ENCODE data around the gene PRDM16.

Gene PRDM16

DNA sequence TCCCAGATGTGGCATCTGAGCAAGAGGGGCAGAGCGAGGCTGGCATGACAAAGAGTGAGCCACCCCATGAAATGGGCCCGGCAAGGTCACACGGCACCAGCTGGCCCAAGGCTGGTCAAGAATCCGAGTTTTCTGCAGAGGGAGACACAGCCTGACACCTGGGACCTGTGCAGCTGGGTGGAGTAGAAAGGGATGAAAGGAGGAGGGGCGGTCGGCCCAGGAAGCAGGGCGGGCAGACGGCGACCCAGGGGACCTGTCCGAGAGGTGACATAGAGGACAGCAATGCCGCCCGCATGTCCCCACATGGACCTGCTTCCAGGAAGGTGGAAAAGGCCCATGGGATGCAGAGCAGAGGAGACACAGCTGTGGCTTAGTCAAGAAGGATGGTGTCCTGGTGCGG lies 137.7 kb downstream of the PRDM16 start:
- DNase-seq (ENCODE audit: low read depth), result no peak

GRCh38 chr1:3207217-3207848 lies 138.3 kb downstream of the PRDM16 start:
- no peak for DNase-seq (ENCODE audit: low read depth)

DNA sequence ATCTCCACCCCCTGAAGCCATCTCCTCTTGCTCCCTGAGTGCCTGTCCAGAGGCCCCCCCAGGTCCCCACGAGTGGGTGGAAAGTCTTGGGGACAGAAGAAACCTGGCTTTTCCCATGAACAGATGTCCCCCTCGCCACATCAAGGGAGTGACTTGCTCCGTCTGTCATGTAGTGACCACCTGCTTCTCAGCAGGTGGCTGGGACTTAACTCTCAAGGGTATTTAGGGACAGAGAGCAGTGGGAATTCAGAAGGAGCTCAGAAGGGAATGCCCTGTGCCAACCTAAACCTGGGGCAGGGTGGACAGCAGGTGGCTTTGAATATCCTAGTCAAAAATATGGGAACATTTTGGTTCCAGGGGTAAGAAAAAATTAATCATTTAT lies 139.8 kb downstream of the PRDM16 start:
- no peak for DNase-seq (ENCODE audit: low read depth)

DNA sequence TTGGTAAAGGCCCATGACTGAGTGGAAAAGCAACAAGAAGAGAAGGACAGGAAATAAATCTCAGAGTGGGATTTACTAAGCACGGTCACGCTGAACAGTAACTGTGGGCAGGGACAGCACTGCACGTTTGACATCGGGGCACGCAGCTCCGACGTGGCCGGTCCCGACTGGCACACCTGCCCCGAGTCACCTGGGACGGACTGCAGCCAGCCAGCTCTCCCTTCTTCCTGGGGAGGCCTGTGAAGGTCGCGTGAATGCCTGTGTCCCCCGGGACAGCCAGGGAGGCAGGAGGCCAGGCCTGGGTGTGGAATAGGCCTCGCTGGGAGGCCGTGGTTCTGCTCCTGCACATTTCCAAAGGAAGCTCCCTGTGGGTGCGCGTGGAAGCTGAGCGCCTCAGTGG lies 140.2 kb downstream of the PRDM16 start:
- no peak for DNase-seq (ENCODE audit: low read depth)

- DNase-seq (ENCODE audit: low read depth), result no peak
Measured at GRCh38 chr1:3211582-3212375, 142.8 kb downstream of the PRDM16 start.

GRCh38 chr1:3212453-3213355 lies 143.7 kb downstream of the PRDM16 start:
- no peak for DNase-seq (ENCODE audit: low read depth)

- no peak for DNase-seq (ENCODE audit: low read depth)
Measured at GRCh38 chr1:3213730-3214129, 144.7 kb downstream of the PRDM16 start.

- no peak for DNase-seq (ENCODE audit: low read depth)
Measured at GRCh38 chr1:3215198-3216014, 146.4 kb downstream of the PRDM16 start.

DNA sequence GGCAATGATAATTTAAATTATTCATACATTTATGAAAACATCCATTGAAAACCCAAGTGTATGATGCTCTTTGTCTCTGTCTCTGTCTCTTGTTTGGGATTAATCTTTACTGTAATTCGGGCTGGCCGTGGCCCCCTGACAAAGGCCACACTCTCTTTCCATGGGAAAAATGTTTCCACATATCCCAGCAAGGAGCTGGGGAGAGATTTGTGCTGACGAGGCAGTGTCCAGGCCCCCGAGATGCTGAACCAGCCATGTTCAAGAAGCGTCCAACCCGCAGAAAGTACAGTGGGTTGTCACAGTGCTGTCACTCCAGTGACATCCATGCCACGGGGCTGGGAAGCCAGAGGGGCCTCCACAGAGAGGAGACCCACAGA lies 147.0 kb downstream of the PRDM16 start:
- DNase-seq (ENCODE audit: low read depth), result no peak

DNA sequence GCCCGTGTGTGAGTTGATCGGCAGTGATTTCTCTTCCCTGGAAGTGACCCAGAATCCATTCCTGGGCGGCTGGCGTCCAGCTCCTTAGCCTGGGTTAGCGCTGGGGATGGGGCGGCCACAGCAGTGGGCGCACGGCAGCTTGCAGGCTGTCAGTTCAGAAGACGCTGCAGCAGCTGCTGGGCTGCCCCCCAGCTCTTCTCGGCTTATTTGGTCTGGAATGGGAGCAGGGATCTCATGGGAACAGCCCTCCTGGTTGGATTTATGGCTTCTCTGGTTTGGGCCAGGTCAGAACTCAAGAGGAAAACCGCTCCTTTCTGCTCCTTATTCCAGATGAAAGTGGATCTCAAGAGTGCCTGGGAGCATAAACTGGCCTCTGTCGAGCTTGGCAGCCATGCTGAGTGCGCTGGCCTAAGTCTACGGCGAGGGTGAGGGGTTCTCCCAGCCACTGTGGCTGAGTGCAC lies 148.2 kb downstream of the PRDM16 start:
- no peak for DNase-seq (ENCODE audit: low read depth)

DNA sequence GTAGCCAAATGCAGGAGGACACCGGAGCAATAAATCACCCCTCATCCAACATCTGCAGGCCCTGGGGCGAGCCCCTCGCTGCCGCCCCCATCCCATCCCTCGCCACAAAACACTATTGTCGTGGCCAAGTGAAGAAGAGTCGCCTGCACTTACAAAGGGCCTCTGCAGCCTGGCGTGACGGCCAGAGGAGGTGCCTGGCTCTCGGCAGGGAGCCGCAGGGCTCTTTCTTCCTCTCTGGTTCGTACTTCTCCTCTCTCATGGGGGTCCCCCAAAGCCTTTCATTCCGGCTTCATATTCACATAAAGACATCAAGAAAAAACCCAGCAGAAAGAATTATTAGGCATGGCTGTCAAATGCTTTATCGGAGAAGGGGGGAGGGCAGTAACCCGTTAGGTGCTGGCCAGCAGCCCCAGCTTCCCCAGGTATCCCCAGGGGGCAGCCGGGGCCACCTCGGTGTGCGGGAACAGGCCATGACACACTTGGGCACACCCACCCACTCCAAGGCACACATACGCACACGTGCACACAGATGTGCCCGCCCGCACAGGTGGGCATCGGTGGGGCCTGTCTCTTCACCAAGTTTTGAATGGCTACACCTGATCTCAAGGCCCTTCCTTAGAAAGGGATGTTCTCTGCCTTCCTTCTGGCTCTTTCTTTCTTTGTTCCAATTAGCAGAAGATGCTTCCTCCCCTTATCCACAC lies 149.1 kb downstream of the PRDM16 start:
- DNase-seq (ENCODE audit: low read depth), result no peak

DNA sequence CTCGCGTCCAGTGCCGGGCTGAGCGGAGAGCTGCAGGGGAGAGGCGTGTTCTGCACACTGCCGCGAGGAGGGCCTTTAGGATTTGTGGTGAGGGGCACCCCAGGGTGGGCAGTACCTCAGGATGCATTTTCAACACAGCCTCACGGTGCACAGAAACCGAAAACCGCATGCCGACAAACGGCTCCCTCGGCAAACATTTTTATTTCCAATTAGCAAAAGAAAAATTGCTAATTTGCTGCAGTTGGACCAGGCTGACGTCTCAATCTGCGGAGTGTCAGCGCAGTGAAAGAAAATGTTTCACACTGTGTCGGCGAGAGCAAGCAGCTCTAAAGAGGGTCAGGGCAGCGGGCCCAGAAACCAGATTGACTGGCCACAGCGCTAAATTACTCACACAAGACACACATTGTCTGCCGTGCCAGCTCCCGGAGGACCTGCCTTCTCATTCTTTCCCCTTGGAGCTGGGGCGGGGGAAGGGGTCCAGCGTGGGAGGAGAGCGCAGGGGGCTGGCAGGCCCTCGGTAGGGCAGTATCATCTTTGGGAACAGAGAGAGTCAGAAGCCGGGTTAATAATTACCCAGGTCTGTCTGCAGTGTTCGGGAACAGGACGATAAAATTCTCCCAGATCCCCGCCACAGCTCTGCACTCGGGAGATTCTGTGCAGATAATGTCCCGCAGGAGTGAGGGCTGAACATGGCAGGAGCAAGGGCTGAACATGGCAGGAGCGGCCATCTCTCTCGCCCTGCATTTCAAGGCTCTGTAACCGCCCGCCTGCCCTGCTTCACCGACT lies 150.2 kb downstream of the PRDM16 start:
- no peak for DNase-seq (ENCODE audit: low read depth)

GRCh38 chr1:3219791-3220467 lies 150.9 kb downstream of the PRDM16 start:
- DNase-seq (ENCODE audit: low read depth), result no peak

DNA sequence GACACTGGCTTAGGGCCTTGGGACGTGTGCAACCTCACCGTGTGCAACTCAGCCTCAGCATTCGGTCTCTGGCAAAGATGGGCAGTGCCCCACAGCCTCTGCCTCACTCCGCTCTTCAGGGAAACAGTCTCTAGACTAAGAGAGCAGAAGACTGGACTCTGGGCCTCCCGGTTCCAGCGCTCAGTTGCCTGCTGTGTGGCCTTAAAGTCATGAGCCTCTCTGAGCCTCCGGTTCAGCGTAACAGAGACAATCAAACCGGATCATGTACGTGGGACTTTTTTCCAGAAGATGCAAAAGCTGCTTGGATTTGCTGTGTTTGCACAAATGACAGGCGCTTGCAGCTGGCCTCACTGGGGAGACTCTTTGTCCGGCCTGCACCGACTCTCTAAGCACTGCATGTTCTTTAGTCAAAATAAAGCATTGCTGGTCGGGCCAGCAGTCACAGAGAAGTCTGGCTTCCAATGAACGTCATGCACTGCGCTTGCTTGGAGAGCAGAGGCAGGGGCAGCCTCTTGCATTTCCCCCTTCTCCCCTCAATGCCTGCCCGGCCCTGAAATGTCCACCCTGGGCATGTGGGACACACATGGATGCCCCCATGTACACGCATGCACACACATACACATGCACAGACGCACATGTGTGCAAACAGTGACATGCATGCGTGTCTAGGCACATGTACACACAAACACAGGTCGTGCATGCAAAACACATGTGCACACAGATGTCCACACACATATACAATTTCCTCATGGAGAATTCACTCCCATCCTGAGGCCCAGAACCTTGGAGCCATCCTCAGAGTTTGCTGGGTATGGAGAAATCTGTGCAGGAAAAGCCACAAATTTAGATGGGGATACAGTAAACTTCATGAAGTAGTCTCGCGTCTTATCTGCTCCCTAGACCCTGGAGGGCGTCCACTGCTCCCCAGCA lies 152.4 kb downstream of the PRDM16 start:
- DNase-seq (ENCODE audit: low read depth), result no peak

DNA sequence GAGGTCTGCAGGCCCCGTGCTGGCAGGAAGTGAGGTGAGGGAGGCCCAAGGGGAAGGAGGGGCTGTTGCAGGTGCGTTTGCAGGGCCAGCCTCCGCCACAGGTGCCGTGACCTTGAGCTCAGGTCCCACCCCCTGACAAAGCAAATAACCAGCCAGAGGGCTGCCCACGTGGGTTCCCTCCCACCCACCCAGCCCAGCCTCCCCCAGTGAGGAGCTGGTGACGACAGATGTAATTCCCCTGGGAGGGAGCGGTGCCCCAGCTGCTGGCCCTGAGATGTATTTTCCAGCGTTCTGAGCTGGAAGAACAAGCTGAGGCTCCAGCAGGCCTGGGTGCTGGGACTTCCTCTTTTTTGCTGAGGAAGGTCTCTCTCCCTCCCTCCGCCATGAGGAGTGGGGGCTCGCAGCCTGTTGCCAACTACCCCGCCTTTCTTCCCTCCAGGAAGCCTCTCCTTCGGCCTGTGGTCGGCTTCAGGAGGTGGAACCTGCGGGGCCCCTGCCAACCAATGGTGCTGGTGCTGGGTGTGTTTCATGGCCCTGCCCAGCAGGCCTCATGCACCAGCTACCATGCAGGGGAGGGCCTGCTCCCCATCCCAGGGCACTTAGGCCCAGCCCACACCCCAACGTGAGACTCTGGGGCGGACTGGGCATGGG lies 153.2 kb downstream of the PRDM16 start:
- no peak for DNase-seq (ENCODE audit: low read depth)

DNA sequence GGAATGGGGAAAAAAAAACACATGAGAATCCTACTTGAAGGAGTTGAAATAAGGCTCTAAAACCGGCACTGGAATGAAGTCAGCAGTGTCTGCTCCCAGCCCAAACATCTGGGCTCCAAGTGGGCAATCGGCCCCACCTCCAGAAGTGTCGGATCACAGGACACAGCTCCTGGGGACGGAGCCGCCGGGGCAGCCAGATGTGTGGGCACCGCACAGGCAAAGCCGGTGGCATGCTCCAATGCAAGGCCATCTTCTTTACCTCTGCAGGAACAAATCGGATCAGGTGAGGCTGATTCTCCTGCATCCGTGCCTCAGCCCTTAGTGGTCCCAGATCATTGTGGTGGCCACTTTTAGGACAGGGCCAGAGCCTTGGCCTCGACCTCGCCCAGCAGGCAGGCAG lies 156.7 kb downstream of the PRDM16 start:
- no peak for DNase-seq (ENCODE audit: low read depth)

GRCh38 chr1:3226191-3226590 lies 157.2 kb downstream of the PRDM16 start:
- DNase-seq (ENCODE audit: low read depth), result no peak

GRCh38 chr1:3226701-3227350 lies 157.8 kb downstream of the PRDM16 start:
- DNase-seq (ENCODE audit: low read depth), result no peak

All from stimulated activated CD8-positive, alpha-beta memory T cell treated with anti-CD3 and anti-CD28 coated beads, Interleukin-15, amount 100 ng/mL, for 24 hours (primary cell).